GM18951 (cell line): ENCODE results near the gene CTSD.
"Not testable (repeated sequence)": the region's sequence is repeated elsewhere in the genome, so short reads cannot be mapped to it uniquely, and the experiment has no call there.

Experiments used
- POLR2A ChIP-seq: IDR thresholded peaks from 4 replicates; pipeline ENCODE4 v1.6.1; 2011; ENCODE audit warnings: mild to moderate bottlenecking; ENCODE audit not compliant: insufficient read length, insufficient read depth; ENCODE audit errors: extremely low read depth
- in situ Hi-C: fragments of 300-500 bp; cut with MboI; formaldehyde crosslinking; loops from one replicate; pipeline ENCODE4 v1.12.0; 2022; ENCODE audit warnings: low sequenced_read_pairs, mixed read lengths, inconsistent platforms; ENCODE audit not compliant: unreplicated experiment

Gene CTSD

GRCh38 chr11:1771700-1772099 is 8.0 kb upstream of the CTSD start:
- TF ChIP-seq POLR2A = no peak
- in situ Hi-C loops = no loop called here

DNA sequence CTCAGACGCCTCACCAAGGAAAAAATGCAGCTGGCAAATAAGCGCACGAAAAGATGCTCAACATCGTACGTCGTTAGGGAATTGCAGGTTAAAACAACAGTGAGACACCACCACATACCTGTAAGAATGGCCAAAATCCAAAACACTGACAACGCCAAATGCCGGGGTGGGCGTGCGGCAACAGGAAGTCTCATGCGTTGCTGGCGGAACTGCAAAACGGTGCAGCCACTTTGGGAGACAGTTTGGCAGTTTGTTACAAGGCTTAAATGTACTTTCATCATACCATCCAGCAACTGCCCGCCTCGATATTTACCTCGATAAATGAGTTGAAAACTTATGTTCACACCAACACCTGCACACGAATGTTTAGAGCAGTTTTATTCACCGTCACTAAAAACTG is 7.5 kb upstream of the CTSD start:
- in situ Hi-C loops = no loop called here
- TF ChIP-seq POLR2A = no peak

DNA sequence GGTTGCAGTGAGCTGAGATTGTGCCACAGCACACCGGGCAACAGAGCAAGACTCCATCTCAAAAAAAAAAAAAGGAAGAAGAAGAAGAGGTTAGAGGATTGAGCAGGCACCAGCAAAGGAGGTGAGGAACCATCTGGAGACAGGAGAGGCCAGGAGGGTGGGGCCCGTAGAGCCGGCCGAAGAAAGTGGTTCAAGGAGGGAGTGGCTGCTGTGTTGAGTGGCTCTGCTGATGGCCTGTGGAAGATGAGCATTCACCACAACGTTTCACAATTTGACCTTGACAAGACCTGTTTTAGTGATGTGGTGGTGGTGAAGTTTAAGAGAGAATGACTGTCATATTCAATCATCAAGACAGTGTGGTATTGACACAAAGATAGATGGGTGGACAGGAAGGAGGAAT is 6.8 kb upstream of the CTSD start:
- TF ChIP-seq POLR2A = no peak
- in situ Hi-C loops = no loop called here

DNA sequence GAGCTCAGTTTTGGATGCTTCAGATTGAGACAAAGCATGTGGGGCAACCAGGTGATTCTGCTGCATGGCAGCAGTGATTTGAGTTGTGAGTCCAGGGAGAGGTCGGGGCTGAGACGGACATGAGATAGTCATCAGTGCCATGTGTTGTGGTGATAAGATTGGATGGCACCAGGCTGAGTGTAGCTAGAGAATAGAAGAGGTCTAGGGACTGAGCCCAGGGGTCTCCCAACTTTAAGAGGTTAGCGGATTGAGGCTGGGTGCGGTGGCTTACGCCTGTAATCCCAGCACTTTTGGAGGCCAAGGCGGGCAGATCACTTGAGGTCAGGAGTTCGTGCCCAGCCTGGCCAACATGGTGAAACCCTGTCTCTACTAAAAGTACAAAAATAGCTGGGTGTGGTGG is 6.3 kb upstream of the CTSD start:
- in situ Hi-C loops = no loop called here
- no peak for TF ChIP-seq POLR2A

- in situ Hi-C loops = not testable (repeated sequence)
Observed at GRCh38 chr11:1769304-1769936, 5.7 kb upstream of the CTSD start.

DNA sequence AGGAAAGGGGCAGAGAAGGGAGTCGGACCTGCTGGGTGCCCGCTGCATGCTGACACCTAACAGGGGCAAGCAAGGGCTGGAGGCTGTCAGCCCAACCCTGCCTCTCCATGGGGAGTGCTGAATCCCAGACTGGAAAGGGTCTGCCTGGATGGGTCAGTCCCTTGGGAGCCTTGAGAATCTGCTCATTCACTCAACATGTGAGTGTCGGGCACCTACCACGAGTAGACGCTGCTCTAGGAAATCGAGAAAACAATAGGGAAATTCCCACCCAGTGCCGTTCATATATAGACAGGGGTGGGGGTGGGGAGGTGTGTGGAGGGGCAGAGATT is 4.4 kb upstream of the CTSD start:
- in situ Hi-C loops = no loop called here
- TF ChIP-seq POLR2A = no peak

- TF ChIP-seq POLR2A = no peak
- in situ Hi-C loops = no loop called here
Observed at GRCh38 chr11:1767399-1768140, 3.8 kb upstream of the CTSD start.

DNA sequence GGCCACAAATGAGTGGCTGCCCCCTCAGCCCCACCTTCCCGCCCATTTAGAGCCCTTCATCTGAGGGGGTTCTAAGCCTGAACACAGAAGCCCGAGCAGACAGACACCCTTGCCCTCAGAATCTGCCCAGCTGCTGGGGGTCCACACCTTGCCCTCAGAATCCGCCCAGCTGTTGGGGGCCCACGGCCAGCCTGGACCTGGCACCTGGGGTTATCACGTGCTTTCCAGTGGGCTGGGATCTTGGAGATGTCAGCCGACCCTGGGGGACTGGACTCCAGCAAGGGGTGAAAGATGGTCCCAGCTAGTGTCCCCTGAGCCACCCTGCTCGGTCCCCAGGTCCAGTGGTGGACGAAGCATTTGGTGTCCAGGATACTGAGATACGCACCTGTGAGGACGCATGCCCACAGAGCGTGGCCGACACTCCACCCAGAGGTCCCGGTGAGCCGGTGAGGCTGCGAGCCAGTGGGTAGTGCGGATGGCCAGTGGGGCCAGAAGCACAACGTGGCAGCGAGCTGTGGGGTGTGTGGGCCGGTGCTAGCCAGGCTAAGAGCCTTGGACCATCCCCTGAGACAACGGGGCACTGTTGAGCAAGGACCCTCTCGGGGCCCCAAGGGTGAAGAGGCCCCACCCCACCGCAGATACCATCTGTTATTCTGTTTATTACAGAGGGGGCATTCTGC is 3.1 kb upstream of the CTSD start:
- in situ Hi-C loops = no loop called here

DNA sequence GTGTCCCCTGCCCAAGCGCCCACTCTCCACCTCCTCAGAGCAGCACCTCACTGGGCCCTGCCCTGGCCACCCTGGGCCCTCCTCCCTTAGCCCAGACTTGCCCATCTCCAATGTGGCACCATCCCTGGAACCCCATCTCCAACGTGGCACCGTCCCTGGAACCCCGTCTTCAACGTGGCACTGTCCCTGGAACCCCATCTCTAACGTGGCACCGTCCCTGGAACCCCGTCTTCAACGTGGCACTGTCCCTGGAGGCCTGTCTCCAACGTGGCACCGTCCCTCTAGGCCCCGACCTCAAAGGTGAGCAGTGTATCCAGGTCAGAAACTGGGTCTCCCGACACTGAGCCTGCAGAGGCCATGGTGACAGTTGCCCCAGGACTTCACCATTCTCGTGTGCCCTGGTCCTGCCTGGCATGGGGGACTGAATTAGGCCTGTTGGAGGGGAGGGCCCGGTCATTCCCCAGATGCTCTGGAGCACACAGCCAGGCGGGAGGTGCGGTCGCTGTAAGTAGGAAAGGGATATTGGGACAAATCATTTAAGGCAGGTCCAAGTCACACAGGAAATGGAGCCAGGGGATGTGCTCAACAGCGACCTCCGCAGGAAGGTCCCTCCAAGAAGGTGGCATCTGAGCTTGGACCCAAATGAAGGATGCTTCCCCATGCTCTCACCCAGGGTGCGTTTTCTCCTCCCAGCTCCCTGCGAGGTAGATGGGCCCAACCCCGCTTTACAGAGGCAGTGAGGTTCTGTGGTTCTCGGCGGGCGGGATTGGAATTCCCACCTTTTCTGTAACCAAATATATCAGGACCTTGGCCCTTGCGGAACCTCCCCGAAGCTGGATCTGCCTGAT is 2.4 kb upstream of the CTSD start:
- in situ Hi-C loops = no loop called here

More for the DNA sequence above, 3.1 kb upstream of the CTSD start:
- TF ChIP-seq POLR2A = no peak

DNA sequence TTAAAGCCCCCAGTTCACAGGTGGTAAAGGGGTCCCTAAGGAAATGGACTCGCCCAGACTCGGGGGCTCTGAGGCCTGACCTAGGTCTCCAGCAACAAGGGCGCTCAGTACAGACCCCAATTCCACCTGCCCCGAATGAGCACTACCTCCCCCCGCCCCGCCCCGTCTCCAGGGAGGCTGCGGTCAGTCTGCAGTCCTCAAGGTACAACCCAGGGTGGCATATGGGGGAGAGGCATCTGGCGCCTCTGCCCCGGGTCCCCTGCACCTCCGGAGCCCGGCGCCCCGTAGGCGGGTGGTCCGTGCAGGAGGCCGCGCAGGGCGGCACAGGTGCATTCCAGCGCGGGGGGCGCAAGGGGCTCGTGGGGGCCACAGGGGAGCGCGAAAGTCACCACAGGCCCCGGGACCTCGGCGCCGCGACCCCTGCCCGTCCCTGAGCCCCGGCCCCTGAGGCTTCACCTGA is 361 bp downstream of the CTSD start:
- in situ Hi-C loops = no loop called here

More for the DNA sequence above, 2.4 kb upstream of the CTSD start:
- no peak for TF ChIP-seq POLR2A

GRCh38 chr11:1762537-1763302 is 1.0 kb downstream of the CTSD start:
- in situ Hi-C loops = no loop called here
- no peak for TF ChIP-seq POLR2A

More for the DNA sequence above, 361 bp downstream of the CTSD start:
- TF ChIP-seq POLR2A = no peak

- TF ChIP-seq POLR2A = no peak
- in situ Hi-C loops = no loop called here
Observed at GRCh38 chr11:1761857-1762536, 1.7 kb downstream of the CTSD start.
